Esophagus squamous epithelium (tissue), 4 donors: ENCODE results near the gene FAM83F.

Experiments used
- POLR2A ChIP-seq, 4 donors: fragments of 450-650 bp; IDR thresholded peaks; one replicate each; pipeline ENCODE4 v1.6.1; 2017; ENCODE audit warnings: antibody characterized with exemption in 4 of 4, mild to moderate bottlenecking in 4 of 4, moderate library complexity in 3 of 4
- TF ChIP-seq, protein P1 (sequence below), 6 experiments: fragments of 450-650 bp in 4 of 6; fragments of 200-600 bp in 2 of 6; sonication (generic) in 2 of 6; IDR thresholded peaks; one replicate each; pipeline ENCODE4 v1.5.1; 2016 to 2019; ENCODE audit warnings: antibody characterized with exemption in 6 of 6, mild to moderate bottlenecking in 4 of 6, moderate library complexity in 4 of 6

DNA sequence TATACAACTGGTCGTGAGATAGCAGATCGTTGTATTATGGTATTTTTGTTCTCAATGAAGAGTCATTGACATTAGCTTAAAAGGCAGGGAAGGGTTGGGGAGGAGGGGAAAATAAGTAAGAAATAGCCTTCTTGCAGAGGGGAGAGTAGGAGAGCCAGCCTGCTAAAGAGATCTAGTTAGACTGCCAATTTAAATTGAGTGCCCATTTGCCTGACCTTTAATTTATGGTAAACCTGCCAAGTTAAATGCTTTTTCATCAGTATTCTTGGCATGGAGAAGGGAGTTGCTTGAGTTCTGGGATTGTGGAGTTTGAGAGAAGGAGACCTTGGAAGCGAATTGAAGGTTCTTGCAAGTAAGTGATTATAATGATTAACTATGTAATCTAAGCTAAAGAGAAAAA, 89.0 kb downstream of the FAM83F start:
- TF ChIP-seq, protein P1, sequence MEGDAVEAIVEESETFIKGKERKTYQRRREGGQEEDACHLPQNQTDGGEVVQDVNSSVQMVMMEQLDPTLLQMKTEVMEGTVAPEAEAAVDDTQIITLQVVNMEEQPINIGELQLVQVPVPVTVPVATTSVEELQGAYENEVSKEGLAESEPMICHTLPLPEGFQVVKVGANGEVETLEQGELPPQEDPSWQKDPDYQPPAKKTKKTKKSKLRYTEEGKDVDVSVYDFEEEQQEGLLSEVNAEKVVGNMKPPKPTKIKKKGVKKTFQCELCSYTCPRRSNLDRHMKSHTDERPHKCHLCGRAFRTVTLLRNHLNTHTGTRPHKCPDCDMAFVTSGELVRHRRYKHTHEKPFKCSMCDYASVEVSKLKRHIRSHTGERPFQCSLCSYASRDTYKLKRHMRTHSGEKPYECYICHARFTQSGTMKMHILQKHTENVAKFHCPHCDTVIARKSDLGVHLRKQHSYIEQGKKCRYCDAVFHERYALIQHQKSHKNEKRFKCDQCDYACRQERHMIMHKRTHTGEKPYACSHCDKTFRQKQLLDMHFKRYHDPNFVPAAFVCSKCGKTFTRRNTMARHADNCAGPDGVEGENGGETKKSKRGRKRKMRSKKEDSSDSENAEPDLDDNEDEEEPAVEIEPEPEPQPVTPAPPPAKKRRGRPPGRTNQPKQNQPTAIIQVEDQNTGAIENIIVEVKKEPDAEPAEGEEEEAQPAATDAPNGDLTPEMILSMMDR (IDR thresholded peaks at IDR 0.05), result no peak
- TF ChIP-seq POLR2A (IDR thresholded peaks at IDR 0.05), result no peak
